Stomach (tissue), 9 donors: ENCODE results near the gene PUM2. TPM values are rescaled to one million over a fixed set of nuclear protein-coding genes. Genes with fewer than 3 reads are reported as not detected.

Experiments used
- DNase-seq, 2 donors: peaks; one replicate each; pipeline versions ENCODE4 v3.0.0 to v3.0.0-alpha.2; 2013 to 2019
- H3K27ac ChIP-seq, 5 donors: fragments of 200-600 bp in 4 of 5; sonication (generic) in 4 of 5; one replicate each; pipeline ENCODE4 v1.5.1; 2013 to 2019; ENCODE audit warnings: mild to moderate bottlenecking in 1 of 5, moderate library complexity in 1 of 5
- H3K27me3 ChIP-seq, 3 donors: fragments of 200-600 bp; sonication (generic); one replicate each; pipeline ENCODE4 v1.5.1; 2017 to 2019; ENCODE audit warnings: mixed run types in 1 of 3
- H3K36me3 ChIP-seq, 4 donors: fragments of 200-600 bp; sonication (generic); 1 replicate in 3 of 4; 2 replicates in 1 of 4; pipeline ENCODE4 v1.5.1; 2016 to 2019
- H3K4me1 ChIP-seq, 4 donors: fragments of 200-600 bp; sonication (generic); one replicate each; pipeline ENCODE4 v1.5.1; 2016 to 2019
- H3K4me3 ChIP-seq, 4 donors: fragments of 200-600 bp; sonication (generic) in 3 of 4; one replicate each; pipeline ENCODE4 v1.5.1; 2016 to 2019; ENCODE audit warnings: mild to moderate bottlenecking in 1 of 4
- H3K9me3 ChIP-seq, 4 donors: fragments of 200-600 bp; sonication (generic); one replicate each; pipeline ENCODE4 v1.5.1; 2016 to 2019
- CTCF ChIP-seq, 7 experiments: fragments of 450-650 bp in 4 of 7; fragments of 200-600 bp in 3 of 7; sonication (generic) in 3 of 7; IDR thresholded peaks; one replicate each; pipeline ENCODE4 v1.5.1; 2016 to 2019; ENCODE audit warnings: antibody characterized with exemption in 7 of 7, control low read depth in 2 of 7, mild to moderate bottlenecking in 1 of 7
- EP300 ChIP-seq: sonication (generic); formaldehyde crosslinking; IDR thresholded peaks from one replicate; pipeline ENCODE4 v1.6.1; 2017; ENCODE audit warnings: antibody characterized with exemption
- POLR2A ChIP-seq, 4 donors: fragments of 450-650 bp; IDR thresholded peaks; one replicate each; pipeline ENCODE4 v1.6.1; 2016; ENCODE audit warnings: antibody characterized with exemption in 4 of 4, control low read depth in 2 of 4, mild to moderate bottlenecking in 1 of 4, moderate library complexity in 1 of 4
- POLR2AphosphoS5 ChIP-seq, 3 donors: sonication (generic); formaldehyde crosslinking; IDR thresholded peaks; one replicate each; pipeline ENCODE4 v1.6.1; 2016; ENCODE audit warnings: antibody characterized with exemption in 3 of 3
- WGBS, 5 donors: extraction: QIAGEN DNeasy Blood & Tissue Kit in 3 of 5; methylation state at CpG; one replicate each; pipeline versions ENCODE4 v1.1.5 to v1.1.7; 2013 to 2018; 5-methylcytosine and 5-hydroxymethylcytosine counted together
- intact Hi-C: fragments of 100-400 bp; cut with DNase I; formaldehyde crosslinking; loops from one replicate; pipeline ENCODE4 v1.15.1; 2023; ENCODE audit warnings: low total_unique reads
- polyA plus RNA-seq, 3 donors: library from polyadenylated mRNA; stranded (reverse); fragments of 200-250 nt; gene quantifications; one replicate each; pipeline ENCODE4 v1.2.3, GENCODE V29; 2013
- total RNA-seq, 5 donors: library from RNA; depleted of rRNA; stranded (reverse); fragments of >200 nt; gene quantifications; one replicate each; pipeline versions ENCODE4 v1.1.0 to v1.2.3, GENCODE V29; 2014 to 2016
- donor health status: healthy with polysubstance abuse.
- donor health status: Bipolar disorder and iron deficiency.
- donor health status: healthy.

The PUM2 gene
- total and polyA plus RNA-seq, 8 donors = 20.9 to 128 (median 39.7) TPM

GRCh38 chr2:20397811-20398447 lies 47.3 kb upstream of the PUM2 start:
- H3K36me3 ChIP-seq = no peaks in the 10 kb centered on the region
- DNase-seq = no peak
- no peak overlapping the region for H3K4me3 ChIP-seq
- no peaks in the 10 kb centered on the region for H3K9me3 ChIP-seq
- intact Hi-C loops = no loop called here
- H3K27me3 ChIP-seq = no peaks in the 10 kb centered on the region
- 77 to 92% (median 91%) methylated on average over 5 of the region's 5 CpGs for WGBS, 5 donors
- H3K4me1 ChIP-seq = peaks cover 0 to 4% (median 0%) of the 10 kb centered on the region in 4 donors
- no peak for TF ChIP-seq POLR2A (IDR thresholded peaks at IDR 0.05)
- no peak for TF ChIP-seq POLR2AphosphoS5 (IDR thresholded peaks at IDR 0.05)
- TF ChIP-seq CTCF (IDR thresholded peaks at IDR 0.05) = no peak
- no peak for TF ChIP-seq EP300
- no peak overlapping the region for H3K27ac ChIP-seq

DNA sequence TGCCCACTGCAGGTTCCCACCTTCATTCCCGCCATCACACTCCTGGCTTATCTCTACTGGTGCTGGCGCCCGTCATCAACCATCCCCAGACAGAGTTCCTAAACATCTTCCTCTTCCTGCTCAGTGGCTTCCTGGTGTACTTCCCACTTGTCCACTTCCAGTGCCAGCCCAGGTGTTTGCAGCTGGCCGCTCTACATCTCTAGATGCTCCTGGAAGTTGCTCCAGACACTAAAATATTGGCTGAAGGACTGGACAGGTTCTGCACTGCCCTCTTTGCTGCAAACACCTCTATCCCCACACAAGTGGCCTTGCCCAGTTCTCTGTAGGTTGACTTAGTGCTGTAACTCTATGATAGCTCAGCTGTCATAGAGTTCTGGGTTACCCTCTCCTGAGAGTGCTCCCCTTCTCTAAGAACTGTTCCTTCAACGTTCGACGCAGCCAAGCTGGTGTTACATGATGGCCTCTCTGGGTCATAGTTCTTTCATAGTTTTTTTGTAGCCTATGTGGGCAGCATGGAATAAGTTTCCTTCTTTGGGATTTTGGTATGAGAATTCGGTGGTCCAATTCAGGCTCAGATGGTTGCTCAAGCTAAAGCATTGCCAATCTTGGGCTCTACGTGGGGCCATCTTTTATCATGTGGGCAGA lies 45.8 kb upstream of the PUM2 start:
- Histone ChIP-seq H3K4me3 (no peak overlapping the region), H3K36me3 (no peaks in the 10 kb centered on the region), H3K27me3 (no peaks in the 10 kb centered on the region), H3K27ac (no peak overlapping the region), H3K4me1 (peaks cover 0 to 4% (median 0%) of the 10 kb centered on the region in 4 donors), H3K9me3 (no peaks in the 10 kb centered on the region)
- WGBS, 5 donors = 68 to 86% (median 75%) methylated on average over 9 of the region's 9 CpGs
- intact Hi-C loops = no loop called here
- TF ChIP-seq CTCF (IDR thresholded peaks at IDR 0.05) (peak in 1 of 7 experiments; percentile 6), POLR2AphosphoS5 (IDR thresholded peaks at IDR 0.05) (no peak), POLR2A (IDR thresholded peaks at IDR 0.05) (no peak)
- DNase-seq = no peak

DNA sequence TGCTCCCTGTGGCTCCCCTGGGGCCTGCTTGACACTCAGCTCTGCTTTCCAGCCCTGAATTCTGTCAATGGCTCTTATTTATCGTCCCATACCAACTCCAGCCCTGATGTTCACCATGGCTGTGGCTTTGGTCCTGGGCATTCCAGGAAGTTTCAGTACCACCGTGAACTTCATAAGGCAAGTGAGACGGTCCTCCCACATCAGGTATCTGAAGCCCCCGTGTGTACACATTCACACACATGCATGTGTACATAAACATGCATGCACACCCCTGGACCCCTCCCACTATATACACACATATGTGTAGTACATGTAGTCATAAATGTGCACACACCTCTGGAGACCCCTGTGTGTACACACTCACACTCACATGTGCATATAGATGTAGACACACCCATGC lies 43.3 kb upstream of the PUM2 start:
- H3K9me3 ChIP-seq = no peaks in the 10 kb centered on the region
- TF ChIP-seq EP300 (no peak), POLR2A (IDR thresholded peaks at IDR 0.05) (no peak), CTCF (IDR thresholded peaks at IDR 0.05) (no peak)
- H3K4me3 ChIP-seq = no peak overlapping the region
- DNase-seq = no peak
- H3K36me3 ChIP-seq = no peaks in the 10 kb centered on the region
- WGBS, 5 donors = 82 to 92% (median 88%) methylated on average over 4 of the region's 4 CpGs
- H3K27ac ChIP-seq = no peak overlapping the region
- H3K27me3 ChIP-seq = no peaks in the 10 kb centered on the region
- intact Hi-C loops = no loop called here
- no peaks in the 10 kb centered on the region for H3K4me1 ChIP-seq

GRCh38 chr2:20391951-20392699 lies 41.5 kb upstream of the PUM2 start:
- Histone ChIP-seq H3K4me3 (no peak overlapping the region), H3K27ac (no peak overlapping the region), H3K27me3 (no peaks in the 10 kb centered on the region), H3K4me1 (no peaks in the 10 kb centered on the region), H3K9me3 (no peaks in the 10 kb centered on the region), H3K36me3 (no peaks in the 10 kb centered on the region)
- no peak for DNase-seq
- intact Hi-C loops = no loop called here
- WGBS, 5 donors = 75 to 87% (median 80%) methylated on average over 7 to 8 of the region's 8 CpGs
- TF ChIP-seq CTCF (IDR thresholded peaks at IDR 0.05) (no peak), POLR2A (IDR thresholded peaks at IDR 0.05) (no peak), EP300 (no peak), POLR2AphosphoS5 (IDR thresholded peaks at IDR 0.05) (no peak)
